EL (cell line): Measurements from ENCODE around the gene RPL22.

Experiments
- DNase-seq: peaks from one replicate; pipeline ENCODE4 v3.0.0-alpha.2; 2016

Gene RPL22

DNA sequence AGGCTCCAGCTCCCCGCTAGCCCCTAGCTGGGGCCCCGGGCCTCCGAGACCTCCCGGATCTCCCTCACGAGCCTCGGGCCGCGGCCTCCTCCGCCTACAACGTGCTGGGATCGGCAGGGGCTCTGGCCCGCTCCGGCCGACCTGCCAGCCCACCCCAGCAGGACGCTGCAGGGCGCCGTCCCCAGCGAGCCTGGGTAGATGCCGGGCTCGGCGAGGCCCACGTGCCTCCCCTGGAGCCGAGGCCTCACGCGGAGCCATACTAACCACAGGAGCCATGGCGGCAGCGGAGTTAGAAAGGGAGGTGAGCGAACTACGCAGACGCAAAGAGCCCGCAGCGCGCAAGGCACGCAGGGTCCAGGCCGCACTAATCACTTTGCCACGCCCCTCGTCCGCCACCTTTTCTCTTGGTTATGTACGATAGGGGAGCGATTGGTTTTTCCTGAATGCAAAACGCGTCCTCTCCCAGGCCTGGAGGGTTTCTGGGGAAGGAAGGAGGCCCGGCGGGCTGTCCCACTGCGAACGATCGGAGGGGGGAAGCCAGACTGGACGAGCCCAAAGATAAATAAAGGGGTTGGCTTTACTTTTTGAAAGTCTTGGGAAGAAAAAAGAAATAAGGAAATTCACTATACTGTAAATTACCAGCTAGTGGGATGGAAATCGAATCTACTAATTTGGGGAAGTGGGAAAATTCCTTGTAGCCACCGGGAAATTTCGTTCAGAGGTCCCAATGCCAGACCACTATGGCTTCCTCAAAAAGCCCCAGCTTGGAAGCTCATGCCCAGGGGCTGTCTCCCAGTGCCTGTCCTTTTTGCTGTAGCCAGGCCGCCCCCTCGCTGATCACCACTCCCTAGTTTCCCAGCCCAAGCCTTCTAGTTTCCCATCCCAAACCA is at the start of gene RPL22:
Gene RPL22 (minus strand): TSS at position 298 of the 890 bp plus-strand sequence. CDS start 22 bp downstream, at position 276.
- DNase-seq = peak; percentile 99

DNA sequence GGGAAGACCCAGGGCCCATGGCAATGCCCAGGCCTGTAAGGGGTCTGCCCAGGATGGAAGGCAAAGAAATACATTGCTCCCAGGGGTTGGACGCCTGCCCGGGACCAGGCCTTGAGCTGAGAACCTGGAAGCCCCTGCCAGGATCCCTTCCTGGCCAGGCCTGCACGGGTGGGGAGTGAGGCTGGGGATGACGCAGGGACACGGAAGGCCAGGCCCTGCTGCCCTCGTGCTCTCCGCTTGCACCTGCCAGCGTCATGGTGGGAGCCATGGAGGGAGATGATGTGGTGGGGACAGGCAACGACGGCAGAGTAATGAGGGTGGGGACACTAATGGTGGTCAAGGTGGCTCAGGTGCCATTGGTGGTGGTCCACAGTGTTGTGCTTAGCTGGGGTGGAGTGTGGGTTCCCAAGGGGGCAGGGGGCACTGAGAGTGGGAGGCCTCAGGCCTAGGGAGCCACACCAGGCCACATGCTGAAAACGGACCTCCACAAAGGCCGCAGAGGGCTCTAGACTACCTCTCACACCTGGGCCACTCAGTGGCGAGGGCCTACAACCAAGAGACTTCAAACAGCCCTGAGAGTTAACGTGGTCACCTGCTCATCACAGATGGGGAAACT is 48.9 kb upstream of the RPL22 start:
- no peak for DNase-seq

DNA sequence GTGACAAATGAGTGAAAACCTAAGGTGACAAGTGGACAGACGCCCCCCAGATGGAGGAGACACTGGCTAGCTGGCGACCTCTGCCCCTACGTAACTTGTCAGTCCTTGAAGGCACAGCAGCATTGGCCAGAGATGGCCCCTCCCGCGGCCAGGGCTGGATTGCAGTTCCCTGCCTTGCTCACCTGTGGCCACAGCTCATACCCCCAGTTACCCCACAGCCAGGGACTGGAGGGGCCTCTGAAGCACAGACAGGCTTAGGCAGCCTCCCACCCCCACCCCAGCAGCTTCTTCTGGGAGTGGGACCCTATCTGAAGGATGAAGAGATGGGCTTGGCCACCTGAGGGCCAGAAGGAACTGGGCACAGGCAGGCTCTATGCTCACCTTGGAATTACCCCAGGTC is 48.3 kb upstream of the RPL22 start:
- DNase-seq = no peak

DNA sequence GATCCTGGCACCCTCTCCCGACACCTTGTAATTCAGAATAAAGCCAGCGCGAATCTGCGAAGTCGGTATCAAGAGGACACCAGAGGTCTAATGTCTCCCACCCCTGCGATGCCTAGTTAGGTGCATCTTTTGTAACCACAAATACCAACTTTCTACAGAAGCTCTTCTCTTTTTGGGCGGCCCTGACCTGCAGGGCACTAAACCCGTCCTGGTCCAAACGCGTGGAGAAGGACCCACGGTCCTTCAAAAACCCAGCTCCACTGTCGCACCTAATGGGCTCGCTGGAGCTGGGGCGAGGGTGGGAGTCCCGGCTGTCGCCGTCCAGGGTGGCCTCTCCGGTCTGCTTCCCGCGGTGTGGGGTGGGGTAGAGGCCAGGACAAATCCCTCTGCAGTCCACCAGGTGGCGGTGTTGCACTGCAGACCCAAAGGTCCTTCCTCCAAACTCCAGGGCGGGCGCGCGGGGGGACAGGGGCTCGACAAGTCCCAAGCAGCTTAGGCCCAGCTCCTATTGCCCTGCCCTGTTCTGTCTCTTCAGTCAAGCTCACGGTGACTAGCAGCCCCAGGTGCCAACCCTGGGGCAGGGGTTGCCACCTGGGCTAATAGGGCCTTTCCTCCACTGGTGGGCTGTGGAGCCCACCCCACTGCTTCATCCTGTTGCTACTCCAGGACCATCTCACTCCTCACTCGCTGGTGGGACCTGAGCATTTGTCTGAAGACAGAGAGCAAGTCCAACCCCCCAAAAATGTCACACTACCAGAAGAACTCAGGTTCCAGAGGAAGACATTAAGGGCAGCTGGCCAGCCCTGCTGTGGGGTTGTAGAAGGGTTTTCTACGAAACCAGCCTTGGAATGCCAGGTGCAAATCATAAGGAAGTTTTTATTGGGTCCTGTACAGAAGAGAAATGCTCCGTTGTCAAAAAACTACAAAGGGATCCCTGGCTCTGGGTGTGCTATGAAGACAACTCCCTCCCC is 47.4 kb upstream of the RPL22 start:
- DNase-seq = peak; percentile 72

DNA sequence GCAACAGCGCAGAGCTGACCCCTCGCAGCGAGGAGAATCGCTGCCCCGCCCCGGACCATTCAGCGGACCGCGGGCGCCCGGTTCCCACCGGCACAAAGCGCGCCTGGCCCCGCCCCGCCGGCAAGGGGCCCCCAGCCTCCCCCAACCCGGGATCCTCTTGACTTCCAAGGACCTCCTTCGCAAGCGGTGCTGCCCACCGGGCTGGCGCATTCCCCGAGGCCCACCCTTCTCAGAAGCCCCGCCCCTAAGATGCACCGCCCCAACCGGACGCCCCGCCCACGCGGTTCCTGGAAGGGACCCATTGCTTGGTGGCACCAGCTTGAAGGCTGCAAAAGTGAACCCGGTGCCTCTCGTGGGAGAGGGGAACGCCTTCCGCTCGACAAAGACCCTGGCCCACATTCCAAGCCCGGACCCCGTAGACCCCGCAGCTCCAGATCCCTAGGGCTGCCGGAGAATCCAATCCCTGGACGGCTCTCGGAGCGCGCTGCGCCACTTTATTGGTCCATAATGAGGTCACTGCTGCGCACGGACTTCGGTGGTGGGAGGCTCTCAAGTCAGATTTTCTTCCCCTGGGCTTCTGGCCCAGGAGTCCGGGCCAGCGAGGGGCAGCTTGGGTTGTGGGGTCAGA is 46.6 kb upstream of the RPL22 start:
- no peak for DNase-seq

DNA sequence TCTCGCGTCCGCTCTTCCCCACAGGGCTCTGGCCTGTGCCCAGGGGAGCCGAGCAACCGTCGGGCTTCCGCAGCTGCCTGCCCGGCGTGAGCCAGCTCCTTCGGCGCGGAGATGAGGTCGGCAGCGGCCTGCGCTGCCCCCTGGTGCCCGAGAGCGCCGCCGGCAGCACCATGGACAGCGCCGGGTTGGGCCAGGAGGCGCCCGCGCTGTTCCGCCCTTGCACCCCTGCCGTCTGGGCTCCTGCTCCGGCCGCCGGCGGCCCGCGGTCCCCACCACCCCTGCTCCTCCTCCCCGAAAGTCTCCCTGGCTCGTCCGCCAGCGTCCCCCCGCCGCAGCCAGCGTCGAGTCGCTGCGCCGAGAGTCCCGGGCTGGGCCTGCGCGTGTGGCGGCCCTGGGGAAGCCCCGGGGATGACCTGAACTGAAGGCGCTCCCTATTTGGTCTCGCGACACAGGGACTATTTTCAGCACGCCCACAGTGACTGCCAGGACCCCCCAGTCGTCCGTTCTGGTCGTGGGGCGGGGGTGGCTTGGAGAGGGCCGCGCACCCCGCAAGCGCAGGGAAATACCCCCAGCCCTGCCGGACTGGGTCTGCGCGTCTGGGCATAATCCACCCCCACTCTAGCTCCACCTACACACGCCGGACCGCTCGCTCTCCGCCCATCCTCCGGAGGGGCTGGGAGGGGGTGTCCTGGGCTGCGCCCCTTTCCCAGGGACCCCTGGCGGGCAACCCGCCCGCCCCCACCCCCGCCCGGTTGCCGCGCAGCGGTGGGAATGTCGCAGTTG is 45.9 kb upstream of the RPL22 start:
- DNase-seq = peak; percentile 79

DNA sequence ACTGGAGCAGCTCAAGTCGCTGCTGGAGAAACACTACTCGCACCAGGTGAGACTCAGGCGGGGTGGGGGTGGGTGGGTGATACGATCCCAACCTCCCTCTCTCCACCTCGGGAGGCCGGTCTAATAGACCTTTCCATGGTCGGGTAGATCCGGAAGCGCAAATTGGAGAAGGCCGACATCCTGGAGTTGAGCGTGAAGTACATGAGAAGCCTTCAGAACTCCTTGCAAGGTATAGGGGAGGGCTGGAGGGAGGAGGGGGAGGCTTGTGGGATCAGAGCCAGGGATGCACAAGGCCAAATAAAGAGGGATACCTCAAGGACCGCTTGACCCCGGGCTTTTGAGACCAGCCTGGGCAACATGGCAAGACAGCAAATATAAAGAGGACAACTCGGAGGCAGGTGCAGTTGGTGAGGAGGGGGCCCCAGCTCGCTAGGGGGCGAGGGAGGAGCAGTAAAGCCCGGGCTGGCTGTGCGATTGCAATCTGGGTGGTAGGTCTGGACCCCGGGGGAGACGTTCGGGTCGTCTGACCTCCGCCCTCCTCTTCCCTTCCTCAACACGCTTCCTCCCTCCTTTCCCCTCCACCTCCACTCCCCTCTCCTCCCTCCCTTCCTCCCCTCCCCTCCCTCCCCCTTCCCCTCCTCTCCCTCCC is 45.1 kb upstream of the RPL22 start:
- no peak for DNase-seq

DNA sequence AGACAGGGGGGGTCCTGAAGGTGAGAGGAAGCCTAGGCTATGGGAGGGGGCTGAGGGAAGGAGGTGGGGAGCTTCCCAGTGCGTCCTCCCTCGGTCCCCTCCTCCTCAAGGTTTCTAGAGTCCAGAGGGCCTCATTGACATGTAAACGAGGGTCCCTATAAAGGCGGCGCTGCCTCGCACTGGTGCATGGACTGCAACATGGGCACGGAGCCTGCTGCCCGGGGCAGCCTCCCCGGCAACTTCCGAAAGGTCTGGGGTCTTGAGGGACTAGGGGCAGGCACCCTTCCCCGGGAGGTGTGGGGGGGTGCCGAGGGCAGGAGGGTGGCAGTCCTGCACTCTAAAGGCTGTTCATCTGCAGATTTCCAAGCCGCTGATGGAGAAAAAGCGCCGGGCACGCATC is 44.6 kb upstream of the RPL22 start, which contains the start of gene HES3:
Gene HES3 (plus strand): TSS at position 187 of the 400 bp plus-strand sequence. CDS start 187 bp downstream, at position 374.
- DNase-seq = no peak

DNA sequence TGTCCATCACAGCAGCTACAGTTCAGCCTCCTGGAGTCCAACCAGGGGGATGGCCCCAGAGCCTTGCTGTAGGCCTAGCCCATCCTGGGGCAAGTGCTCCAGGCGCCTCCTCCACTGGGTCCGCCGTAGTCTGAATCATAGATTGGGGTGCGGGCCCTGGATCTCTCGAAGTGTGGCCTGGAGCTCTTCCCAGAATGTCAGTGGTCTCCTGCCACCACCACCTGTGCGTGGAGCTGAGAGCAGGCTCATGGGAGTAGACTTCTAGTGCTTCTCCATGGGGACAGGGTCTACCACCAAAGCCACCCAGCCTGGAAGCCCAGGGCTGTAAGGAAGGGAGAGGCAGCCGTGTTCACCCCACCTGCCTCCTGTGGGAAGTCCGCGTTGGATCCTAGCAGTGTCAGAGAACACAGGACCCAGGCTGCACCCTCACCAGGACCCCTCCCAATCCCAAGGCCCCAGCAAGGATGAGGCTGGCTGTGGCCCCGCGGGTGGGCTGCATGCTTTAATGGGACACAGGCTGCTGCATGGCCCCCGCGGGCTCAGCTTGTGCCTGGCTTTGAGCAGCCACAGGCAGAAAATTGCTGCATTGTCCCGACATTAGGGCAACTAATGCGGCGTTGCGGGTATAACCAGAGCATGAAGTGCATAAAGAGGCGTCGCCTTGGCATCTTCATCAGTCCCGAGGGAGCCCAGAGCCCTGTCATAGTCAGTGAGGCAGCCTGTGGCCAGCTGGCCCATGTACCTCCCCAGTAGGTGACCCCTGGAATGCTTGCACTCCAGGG is 43.8 kb upstream of the RPL22 start:
- no peak for DNase-seq

DNA sequence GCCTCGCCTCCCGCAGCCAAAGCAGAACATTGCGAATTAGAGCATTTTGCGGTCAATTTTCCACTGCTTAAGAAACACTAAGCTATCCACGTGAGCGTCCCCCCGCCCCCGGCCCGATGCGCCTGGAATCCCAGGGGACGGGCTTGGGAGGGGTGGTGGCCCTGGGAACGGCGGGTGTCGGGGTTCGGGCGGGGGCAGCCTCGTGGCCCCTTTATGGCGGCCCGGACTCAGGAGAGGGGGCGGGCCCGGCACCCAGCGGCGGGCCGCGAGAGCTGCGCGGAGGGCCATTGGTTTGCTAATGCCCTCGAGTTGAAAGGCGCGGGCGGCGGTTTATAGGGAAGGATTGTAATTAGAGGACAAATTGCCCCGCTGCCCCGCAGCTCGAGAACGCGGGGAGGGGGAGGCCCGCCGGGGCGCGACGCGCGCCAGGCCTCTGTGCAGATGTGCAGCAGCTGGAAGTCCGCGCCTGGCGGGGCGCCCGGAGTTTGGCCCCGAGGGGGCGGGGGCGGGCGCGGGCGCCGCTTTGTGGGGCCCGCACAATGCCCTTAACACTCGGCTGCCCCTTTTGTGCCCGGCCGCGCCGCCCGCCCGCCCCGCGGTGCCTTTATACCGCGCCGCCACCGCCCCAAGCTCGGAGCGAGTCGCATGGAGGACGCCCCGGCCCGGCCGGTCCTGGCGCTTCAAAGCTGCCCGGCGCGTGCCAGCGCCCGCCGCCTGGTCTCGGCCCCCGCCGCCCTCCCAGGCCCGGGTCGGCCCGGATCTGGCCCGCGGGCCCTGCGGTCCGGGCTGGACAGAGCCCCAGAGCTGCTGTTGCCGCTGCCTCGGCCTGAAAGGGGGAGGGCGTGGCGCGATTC is 42.7 kb upstream of the RPL22 start:
- DNase-seq = no peak

DNA sequence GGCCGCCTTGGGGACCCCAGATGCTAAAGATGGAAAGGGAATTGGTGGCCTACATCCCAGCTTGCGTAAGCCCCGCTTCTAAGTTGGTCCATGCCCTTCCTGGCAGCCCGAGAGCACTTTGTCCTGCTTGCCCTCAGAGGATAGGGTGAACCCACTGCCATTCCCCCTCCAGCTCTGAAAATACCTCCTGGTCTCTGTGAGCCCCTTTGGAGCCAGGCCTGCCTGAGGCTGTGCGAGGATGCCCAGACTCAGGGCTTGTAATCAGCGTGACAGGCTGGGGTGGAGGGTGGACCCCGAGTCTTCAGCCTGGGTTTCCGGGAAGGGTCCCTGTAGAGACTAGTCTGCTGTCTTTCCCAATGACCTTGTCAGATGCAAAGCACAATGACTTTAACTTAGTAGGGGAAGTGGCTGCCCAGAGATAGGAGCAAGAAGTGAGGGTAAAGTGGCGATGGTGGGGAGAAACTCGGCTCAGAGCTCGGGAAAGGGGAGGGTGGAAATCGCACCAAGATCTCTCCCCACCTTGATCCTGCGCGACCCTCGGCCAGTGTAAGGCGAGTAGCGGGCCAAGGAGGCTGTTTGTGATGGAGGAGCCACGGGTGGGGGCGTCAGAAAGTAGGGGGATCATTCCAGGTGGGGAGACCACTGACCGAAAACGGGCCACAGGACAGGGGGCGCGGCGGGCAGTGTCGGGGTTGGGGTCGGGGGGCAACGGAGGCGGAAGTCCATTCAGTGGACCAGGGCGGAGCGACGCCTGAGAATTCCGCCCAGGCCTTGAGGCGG is 41.9 kb upstream of the RPL22 start:
- DNase-seq = no peak

DNA sequence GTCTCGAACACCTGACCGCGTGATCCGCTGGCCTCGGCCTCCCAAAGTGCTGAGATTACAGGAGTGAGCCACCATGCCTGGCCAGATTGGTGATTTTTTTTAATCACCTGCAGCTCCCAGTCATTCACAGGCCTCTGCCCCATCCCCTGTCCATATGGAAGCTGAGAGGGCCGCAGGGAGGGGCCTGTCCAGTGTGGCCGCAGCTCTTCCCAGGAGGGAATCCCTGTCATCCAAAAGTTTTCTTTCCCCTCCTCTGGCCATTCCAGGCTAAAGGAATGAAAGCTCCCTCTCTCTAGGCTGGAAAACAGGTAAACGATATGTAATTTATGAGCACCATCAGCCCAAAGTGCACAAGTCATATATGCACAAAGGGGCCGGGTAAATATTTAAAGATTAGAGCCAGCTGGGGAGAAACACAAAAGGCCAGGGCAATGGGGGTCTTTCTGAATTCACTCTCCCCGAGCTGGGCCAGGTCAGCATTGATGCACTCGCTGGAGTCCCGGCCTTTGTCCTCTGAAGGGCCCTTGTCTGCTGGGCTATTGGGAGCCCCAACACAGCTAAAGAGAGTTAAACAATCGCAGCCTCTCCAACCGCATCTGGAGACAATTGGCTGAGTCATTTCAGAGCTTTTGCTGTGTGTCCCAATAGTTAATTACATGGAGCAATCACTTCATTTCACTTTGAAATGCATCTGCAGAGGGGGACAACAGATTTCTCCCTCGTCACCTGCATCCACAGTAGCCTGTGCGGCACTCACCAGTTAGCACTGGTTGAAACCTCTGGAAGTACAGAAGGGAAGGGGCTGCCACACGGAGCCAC is 40.8 kb upstream of the RPL22 start:
- peak; percentile 45 for DNase-seq

DNA sequence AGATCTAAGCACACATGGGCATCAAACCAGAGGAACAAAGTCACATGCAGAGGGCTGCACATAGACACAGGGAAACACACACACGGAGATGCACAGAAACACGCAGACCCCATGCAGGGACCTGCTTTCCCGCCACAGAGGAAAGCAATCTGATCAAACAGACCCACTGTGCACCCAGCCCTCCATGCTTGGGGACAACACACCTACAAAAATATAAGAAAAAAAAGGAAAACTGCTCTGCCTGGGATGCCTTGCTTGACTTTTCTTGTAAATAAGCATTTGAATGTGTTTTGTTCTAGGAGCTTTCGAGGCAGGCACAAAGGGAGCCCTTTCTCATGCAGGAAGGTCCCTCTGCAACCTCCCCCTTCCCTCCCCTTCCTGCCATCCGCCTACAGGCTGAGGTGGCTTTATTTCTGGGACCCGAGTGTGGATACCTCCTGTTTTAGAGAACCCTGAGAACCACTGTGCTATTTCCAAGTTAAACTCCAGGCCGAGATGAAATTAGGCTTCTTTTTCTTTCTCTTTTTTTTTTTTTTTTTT is 39.9 kb upstream of the RPL22 start:
- no peak for DNase-seq

DNA sequence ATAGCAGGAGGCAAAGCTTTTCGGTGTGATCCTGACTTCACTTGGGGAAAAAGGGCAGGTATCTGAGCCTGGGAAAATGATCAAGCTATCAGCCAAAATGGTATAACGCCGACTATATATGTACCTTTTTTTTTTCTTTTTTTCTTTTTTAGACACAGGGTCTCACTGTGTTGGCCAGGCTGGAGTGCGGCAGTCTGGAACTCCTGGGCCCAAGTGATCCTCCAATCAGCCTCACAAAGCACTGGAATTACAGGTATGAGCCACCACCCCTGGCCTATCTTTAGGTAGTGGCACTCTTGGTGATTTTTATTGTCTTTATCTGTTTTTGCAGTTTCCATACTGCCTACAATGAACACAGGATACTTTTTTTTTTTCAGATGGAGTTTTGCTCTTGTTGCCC is 37.7 kb upstream of the RPL22 start:
- DNase-seq = no peak

DNA sequence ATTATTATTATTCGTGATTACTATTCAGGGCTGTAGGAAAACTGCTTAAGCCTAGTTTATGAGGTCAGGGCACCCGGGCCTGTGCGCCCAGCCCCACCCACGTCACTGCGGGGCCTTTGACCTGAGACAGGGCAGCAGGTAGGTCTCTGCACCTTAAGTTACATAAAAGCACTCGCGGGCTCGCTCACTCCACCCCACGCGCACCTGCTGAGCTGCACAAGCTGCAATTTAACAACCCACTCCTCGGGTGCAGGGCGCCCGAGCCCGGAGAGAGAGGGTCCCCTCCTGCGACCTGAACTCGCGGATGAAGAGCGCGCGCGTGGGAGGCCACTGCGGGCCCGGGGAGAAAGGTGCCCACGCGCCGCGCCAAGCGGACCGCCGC is 35.9 kb upstream of the RPL22 start:
- DNase-seq = no peak

DNA sequence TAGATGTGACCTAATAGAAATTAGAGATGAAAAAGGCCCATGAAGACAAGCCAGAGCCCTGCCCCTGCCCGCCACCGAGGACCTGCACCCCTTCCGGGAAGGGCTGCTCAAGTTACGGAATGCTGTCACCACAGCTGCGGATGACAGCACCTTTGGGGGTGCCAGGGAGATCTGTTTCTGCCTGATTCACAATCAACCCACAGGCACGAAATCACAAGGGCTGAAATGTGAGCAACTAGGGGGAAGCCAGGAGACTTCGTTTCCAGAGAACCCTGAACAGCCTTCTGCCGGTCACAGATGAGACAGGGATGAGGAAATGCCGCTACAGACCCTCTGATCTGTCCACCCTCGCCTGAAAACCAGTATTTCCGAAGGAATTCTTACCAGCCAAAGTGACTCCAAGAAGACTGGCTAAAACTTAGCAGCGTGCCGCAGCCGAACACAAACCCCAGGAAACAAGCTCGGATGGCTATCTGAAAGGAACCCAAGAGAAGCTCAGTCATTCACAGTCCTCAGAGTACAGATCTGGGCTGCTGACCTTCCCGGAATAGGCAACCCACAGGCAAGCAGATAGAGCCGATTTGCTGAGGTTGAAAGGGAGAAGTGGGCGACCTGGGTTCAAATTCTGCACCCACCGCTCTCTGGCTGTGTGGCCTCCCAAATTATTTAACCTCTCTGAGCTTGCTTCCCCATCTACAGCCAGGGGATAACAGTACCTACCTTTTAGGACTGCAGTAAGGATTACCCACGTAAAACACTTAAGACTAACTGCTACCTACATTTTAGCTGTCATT is 35.3 kb upstream of the RPL22 start:
- no peak for DNase-seq

DNA sequence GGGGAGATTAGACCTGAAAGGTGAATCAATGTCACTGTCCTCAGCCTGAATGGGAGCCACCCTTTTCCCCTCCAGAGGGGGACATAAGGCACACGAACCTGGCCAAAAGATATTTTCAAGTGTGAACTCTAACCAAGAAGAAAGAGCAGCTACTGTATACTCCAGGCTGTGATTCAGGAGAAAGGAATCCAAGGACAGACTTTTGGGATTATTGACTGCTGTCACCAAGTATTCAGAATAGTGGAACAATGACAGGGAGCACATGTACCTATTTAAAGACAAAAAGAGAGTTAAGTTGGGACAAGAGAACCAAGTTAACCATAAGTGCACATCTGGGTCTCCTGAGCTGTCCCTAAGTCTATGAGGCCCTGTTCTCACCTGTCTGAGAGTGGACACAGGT is 34.0 kb upstream of the RPL22 start:
- DNase-seq = no peak
